HG03108 (cell line): ENCODE results near the gene CMTR2.
"Not testable (repeated sequence)": the region's sequence is repeated elsewhere in the genome, so short reads cannot be mapped to it uniquely, and the experiment has no call there.

ENCODE experiments used
- ATAC-seq: cut with Tn5 transposase; IDR thresholded peaks from one replicate; pipeline ENCODE4 v1.9.1; 2021; ENCODE audit warnings: moderate library complexity; ENCODE audit not compliant: unreplicated experiment

Gene CMTR2

DNA sequence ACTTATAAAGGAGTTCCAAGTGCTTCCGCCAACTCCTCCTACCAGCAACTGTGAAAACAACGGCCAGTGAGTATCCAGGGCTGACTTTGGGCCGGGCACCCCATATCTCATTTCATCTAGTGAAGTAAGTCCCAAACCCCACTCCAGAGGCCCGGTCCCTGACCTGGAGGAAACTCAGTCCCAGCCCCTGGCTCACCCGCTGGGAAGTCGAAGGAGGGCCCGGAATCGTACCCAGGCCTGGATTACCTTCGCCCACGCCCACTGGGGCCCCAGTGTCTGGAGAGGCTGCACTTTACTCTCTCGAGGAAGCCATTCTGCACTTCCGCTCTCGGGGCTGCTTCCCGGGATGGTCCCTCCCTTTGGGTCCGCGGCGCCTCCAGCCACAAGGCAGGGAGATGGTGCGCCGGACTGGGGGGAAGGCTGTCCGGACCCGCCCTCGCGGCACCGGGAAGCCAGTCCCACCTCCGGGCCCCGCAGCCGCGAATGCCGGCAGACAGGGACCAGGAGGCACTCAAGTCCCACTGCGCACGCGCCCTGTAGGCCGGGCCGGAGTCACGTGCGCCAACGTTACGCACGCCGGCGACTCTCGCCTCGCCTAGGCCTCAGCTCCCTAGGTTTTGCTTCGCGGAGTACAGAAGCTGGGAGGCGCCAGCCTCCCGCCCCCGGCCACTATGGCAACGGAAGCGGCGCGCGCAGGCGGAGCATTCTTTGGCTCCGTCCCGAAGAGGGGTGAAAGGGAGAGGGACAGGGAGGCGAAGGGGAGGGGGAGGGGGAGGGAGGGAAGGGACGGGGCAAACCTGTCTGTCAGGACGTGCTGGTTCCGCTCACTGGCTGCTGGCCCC lies at the start of gene CMTR2:
TSS of gene CMTR2 (minus strand) at position 513 of the 842 bp plus-strand sequence. CDS start 3,482 bp downstream, outside the sequence.
- peak; percentile 92 for ATAC-seq

GRCh38 chr16:71338632-71339031 lies 49.4 kb upstream of the CMTR2 start:
- ATAC-seq: no peak

- ATAC-seq: no peak
These were observed 49.0 kb upstream of the CMTR2 start for GRCh38 chr16:71338193-71338592.

DNA sequence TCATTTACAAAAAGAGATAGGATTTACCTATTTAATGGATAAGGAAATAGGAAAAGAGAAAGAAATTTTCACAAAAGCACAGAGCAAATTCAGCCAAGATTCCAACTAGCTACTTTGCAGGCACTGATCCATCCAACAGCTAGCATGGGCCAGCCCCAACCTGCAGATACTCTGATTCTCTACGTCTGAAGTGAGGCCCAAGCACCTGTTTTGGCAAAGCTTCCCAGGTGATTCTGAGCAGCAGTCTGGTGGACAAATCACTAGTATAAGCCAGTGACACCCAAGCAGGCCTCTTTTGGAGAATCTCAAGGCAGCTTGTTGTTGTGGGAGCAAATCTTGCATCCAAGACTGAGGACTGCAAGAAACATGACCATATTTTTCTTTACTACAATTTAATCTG lies 48.4 kb upstream of the CMTR2 start:
- no peak for ATAC-seq

DNA sequence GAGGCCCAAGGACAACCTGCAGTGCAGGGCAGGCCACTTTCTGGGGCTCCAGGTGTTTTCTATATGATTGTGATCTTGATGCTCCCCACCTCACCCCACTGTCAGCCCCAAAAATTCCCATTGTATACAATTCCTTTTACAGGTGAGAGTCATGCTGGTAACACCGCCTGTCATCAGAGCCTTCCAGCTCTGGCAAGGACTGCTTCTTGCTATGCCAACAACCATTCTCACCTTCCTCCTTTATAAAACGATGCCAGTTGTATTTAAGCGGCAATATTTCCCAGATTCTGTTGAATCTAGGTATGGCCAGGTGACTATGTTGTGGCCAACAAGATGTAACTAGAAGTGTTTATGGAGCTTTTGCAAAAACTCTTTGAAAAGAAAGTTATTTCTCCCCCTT lies 38.9 kb upstream of the CMTR2 start:
- no peak for ATAC-seq

DNA sequence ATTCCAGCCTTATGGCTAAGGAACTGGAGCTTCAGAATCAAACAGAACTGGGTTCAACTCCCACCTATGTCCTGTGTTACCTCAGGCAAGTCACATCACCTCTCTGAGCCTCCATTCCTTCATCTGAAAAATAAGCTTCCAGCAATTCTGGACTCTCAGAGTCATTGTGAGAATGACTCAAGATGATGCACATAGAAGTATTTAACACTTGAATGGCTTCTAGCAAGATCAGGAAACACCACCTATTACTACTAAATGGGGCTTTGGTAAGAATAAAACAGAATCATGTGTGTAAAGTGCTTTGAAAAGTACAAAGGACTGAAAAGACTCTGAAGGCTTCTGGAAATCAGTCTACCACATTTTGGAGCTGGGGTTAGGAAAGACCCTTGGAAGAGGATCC lies 38.5 kb upstream of the CMTR2 start:
- ATAC-seq: no peak

DNA sequence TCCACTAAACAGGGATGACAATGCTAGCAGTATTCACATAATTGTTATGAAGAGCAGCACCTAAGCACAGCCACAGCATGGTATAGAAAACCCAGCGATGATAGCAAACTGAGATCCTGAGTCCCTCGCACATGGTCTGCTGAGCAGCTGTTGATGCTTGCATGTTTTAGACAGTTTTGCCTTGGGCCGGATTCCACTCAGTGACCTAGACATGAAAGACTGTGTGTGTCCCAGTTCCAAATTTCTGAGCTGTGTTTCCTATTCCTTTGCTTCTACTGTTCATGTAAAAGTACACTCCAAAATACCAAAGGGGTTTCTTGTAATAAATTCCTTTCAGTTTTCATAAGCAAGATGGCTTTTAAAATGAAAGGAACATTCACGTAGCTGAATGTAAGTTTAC lies 30.8 kb upstream of the CMTR2 start:
- no peak for ATAC-seq

- ATAC-seq: no peak
These were observed 26.1 kb upstream of the CMTR2 start for GRCh38 chr16:71315269-71315668.

GRCh38 chr16:71313591-71313990 lies 24.4 kb upstream of the CMTR2 start:
- ATAC-seq: not testable (repeated sequence)

- no peak for ATAC-seq
These were observed 22.5 kb upstream of the CMTR2 start for GRCh38 chr16:71311553-71312158.

GRCh38 chr16:71303938-71304337 lies 14.7 kb upstream of the CMTR2 start:
- no peak for ATAC-seq

- no peak for ATAC-seq
These were observed 8.1 kb upstream of the CMTR2 start for GRCh38 chr16:71297341-71297634.

- no peak for ATAC-seq
These were observed 7.6 kb upstream of the CMTR2 start for GRCh38 chr16:71296584-71297340.

- no peak for ATAC-seq
These were observed 6.7 kb upstream of the CMTR2 start for GRCh38 chr16:71295950-71296349.

DNA sequence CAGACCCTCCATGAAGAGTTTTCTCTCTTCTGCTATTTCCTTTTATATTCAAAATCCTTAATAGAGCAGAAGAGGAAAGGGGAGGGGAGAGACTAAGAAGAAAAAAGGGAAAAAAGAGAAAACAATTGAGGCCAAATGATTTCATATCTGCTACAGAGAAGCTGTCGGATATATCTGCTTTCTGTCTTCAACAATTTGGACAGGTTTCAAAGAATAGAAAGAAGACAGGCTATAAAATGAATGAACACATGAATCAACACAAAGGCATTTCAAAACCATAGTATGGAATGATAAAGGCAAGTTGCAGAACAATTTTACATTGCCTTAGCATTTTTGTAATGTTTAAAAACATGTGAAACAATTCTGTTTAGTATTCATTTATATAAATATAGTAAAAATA lies 4.7 kb upstream of the CMTR2 start:
- no peak for ATAC-seq

DNA sequence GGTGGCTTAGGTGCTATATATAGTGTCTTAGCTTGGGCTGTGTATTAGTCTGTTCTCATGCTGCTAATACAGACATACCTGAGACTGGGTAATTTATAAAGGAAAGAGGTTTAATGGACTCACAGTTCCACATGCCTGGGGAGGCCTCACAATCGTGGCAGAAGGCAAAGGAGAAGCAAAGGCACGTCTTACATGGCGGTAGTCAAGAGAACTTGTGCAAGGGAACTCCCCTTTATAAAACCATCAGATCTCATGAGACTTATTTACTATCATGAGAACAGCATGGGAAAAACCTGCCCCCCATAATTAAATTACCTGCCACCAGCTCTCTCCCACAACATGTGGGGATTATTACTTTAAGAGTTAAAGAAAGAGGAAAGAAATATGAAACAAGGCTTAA lies 2.9 kb upstream of the CMTR2 start:
- not testable (repeated sequence) for ATAC-seq

- no peak for ATAC-seq
These were observed 495 bp upstream of the CMTR2 start for GRCh38 chr16:71289732-71290062.

DNA sequence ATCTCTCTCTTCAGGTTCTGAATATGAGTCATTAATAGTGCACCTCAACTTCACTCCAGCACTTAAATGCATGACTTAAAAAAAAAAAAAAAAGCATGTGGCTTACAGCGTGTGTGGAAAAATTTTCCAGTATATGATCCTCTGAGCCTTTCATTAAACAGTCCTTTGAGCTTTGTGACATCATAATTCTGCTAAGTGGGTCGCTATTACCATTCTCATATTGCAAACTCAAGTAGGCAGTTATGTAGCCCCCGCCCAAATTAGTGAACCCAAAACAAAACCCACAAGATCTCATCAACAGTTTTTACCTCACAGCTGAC lies 672 bp downstream of the CMTR2 start:
- ATAC-seq: no peak

DNA sequence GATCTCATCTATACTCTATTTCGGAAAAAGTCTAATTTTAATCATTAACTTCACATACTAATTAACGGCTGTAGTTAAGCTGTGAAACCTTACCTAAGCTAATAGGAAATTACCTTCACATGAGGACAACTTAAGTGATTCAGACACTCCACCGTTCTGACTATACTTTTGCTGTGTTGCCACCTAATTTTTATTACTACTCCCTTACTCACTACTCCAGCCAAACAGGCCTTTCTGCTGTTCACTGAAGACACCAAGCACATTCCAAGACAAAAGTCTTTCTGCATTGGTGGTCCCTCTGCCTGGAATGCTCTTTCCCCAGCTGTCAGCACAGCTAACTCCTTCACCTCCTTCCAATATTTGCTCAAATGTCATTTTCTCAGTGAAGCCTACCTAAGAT lies 1.3 kb downstream of the CMTR2 start:
- ATAC-seq: no peak

DNA sequence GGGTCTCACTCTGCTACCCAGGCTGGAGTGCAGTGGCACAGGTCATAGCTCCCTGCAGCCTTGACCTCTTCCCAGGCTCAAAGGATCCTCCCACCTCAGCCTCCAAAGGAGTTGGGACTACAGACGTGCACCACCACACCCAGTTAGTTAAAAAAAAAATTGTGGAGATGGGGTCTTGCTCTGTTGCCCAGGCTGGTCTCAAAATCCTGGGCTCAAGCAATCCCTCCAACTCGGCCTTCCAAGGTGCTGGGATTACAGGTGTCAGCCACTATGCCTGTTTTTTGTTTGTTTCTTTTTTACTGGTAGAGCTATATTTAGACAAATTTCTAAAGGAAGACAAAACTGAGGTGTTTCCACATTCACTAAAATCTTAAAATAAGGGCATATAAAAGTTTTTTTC lies 1.7 kb downstream of the CMTR2 start:
- ATAC-seq: no peak

DNA sequence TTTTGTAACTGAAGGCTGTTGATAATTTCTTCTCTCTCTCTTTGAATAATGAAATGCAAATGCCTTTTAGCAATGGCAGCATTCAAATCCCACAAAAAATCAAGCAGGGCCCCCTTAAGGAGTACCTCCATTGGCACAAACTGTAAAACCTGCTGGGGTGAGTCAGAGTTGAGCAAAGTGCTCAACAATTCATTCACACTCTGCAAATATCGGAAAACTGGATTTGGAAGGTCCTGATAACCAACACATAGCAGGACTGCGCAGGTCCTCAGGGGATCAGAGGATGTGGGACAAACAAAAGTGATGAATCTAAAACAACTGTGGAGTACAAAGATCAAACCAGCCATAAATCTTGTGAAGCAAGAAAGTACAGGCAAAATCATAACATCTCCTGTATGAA lies 5.6 kb downstream of the CMTR2 start:
- ATAC-seq: no peak

- ATAC-seq: no peak
These were observed 6.3 kb downstream of the CMTR2 start for GRCh38 chr16:71282943-71283342.
